Activated T-helper 9 cell treated with anti-CD3 and anti-CD28 coated beads, Interleukin-2, amount 50 U/mL, for 16 hours (primary cell): ENCODE measurements around the gene KRTAP4-3.
"Not testable (repeated sequence)": the region's sequence is repeated elsewhere in the genome, so short reads cannot be mapped to it uniquely, and the experiment has no call there.

Experiments used
- DNase-seq: peaks from one replicate; pipeline ENCODE4 v3.0.0-alpha.2; 2020; ENCODE audit warnings: low read depth

KRTAP4-3 gene

GRCh38 chr17:41117846-41118386, 50.1 kb downstream of the KRTAP4-3 start, which contains the start of gene KRTAP4-11:
TSS of gene KRTAP4-11 (minus strand) at chr17:41118373. CDS start at chr17:41118315, 58 bp downstream.
- not testable (repeated sequence) for DNase-seq
